C4-2B (cell line): ENCODE measurements around the gene DPYSL4.

ENCODE experiments used
- H3K27ac ChIP-seq: fragments of 450-650 bp; 2 replicates; pipeline ENCODE4 v1.5.1; 2017
- CTCF ChIP-seq: fragments of 450-650 bp; conservative IDR thresholded peaks from 2 replicates; pipeline ENCODE4 v1.5.1; 2017; ENCODE audit warnings: mild to moderate bottlenecking
- ZFX ChIP-seq: fragments of 450-650 bp; IDR thresholded peaks from 2 replicates; pipeline ENCODE4 v1.6.1; 2017

DPYSL4 gene

DNA sequence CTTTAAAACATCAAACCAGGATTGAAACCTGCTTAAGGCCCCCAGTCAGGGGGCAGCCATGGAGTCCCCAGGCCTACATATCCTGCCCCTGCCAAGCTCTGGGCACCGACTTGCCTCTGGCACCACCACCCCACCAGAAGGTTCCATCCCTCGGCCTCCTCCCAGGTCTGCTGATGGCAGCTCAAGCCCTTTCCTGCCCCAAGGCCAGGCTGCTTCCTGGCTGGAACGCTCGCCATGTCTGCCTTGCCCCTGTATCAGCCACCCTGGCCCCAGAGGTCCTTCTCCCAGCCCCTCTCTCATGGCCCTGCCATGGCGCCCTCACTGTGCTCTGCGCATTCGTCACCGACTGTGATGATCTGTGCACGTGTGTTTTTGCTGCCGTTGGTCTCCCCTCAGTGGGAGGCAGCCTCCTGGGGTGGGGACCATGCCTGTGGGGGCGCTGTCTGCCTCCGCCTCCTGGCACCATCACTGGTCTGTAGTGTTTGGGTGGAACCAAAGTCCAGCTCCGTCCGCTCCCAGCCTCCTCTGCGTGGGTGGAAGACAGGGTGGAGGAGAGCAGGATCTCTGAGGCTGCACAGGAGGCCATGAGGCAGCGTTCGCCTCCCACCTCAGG, 3.2 kb downstream of the DPYSL4 start:
- TF ChIP-seq CTCF: no peak
- TF ChIP-seq ZFX: no peak
- no peak overlapping the region for H3K27ac ChIP-seq

GRCh38 chr10:132192076-132192975, 5.6 kb downstream of the DPYSL4 start:
- TF ChIP-seq ZFX: no peak
- H3K27ac ChIP-seq: no peak overlapping the region

DNA sequence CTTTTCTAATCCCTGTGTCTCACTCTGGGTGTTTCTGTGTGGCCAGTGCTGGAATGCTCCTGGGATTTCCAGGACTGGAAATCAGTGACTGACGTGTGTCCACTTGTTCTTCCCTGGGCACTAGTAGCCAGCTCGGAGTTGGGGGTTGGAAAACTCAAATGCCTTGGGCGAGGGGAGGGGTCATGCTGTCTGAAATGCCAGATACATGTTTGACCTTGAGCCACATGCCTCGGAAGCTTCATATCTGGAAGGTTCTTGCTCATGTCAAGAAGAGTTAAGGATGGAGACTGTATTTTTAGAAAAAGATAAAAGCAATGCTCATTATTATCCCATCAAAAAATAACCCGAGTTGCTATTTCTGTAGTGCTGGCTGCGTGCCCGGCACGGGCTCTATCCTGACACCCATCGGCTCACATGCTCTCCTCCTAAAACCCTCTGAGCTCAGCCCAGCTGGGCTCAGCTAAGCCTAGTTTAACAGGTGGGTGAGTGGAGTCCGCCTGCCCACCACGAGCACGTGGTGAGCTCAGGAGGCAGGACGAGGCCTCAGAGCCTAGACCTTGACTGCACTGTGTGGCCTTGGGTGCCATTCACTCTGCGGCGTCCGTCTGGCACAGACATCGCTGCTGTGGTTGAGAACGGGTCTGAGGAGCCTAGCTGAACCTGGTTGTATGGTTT, 6.4 kb downstream of the DPYSL4 start:
- no peak overlapping the region for H3K27ac ChIP-seq
- TF ChIP-seq ZFX (no peak), CTCF (no peak)

DNA sequence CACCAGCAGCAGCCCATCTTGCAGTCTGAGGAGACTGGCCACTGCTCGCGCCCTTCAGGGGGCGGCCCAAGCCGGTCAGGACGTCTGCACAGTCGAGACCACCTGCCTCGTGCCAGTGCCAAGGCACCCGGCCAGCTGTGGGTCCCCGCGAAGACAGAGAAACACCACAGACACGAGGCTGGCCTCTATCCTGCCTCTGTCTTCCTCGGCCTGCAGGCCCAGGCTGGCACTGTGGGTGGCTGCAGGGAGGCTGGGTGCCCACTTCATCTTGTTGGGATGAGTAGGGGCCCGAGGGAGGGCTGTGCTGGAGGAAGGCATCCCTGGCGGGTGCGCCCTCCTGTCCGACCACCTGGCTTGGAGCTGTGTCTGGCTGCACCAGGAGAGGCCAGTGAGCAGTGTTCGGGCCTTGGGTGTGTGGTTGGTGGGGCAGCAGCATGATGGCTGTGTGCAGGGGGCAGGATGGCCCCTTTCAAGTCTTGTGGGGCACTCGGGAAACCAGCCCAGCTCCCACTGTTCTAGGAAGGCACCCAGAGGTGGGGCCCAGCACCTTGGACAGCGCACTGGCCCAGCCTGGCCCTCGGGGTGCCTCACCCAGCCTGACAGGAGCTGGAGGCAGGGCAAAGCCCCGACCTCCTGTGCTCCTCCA, 7.3 kb downstream of the DPYSL4 start:
- H3K27ac ChIP-seq: no peak overlapping the region
- TF ChIP-seq CTCF (no peak), ZFX (no peak)

GRCh38 chr10:132194726-132195125, 8.0 kb downstream of the DPYSL4 start:
- no peak overlapping the region for H3K27ac ChIP-seq
- no peak for TF ChIP-seq ZFX
- TF ChIP-seq CTCF: no peak

- TF ChIP-seq ZFX: no peak
- no peak for TF ChIP-seq CTCF
- no peak overlapping the region for H3K27ac ChIP-seq
Measured at GRCh38 chr10:132195366-132196075, 8.8 kb downstream of the DPYSL4 start.
